H1 (cell line): Measurements from ENCODE around the gene ARHGEF5. TPM values are rescaled to one million over a fixed set of nuclear protein-coding genes. Genes with fewer than 3 reads are reported as not detected.

Experiments
- CTCF ChIA-PET: fragments of 300-600 bp; sonication (Branson Sonifier 250); formaldehyde crosslinking; loops from one replicate; lab custom pipeline; 2021; ENCODE audit not compliant: partially characterized antibody; lab: Charles Lee
- POLR2A ChIA-PET: fragments of 300-600 bp; sonication (Branson Sonifier 250); formaldehyde crosslinking; loops from one replicate; lab custom pipeline; 2021; ENCODE audit warnings: inconsistent platforms; ENCODE audit not compliant: partially characterized antibody; lab: Charles Lee
- DNase-seq, 2 experiments: peaks; one replicate each; pipeline versions ENCODE4 v3.0.0 to v3.0.0-alpha.2; 2010 to 2022; ENCODE audit warnings: low spot score in 2 of 2, low read depth in 1 of 2, mixed read lengths in 1 of 2
- FAIRE-seq: peaks from 2 replicates; lab custom pipeline; 2011; peaks lifted over from hg19 to GRCh38; lab: Jason Lieb, UNC
- H2AFZ ChIP-seq: 2 replicates; pipeline ENCODE4 v1.8.1; 2012; ENCODE audit warnings: low read length, inconsistent platforms
- H2AK5ac ChIP-seq: 2 replicates; pipeline ENCODE4 v1.6.1; 2013; ENCODE audit warnings: low read depth, low read length
- H2BK120ac ChIP-seq: replicated peaks from 2 replicates; pipeline ENCODE3; 2013; ENCODE audit warnings: low read depth, low read length, inconsistent platforms
- H2BK12ac ChIP-seq: 2 replicates; pipeline ENCODE4 v1.6.1; 2013; ENCODE audit warnings: low read depth, low read length
- H2BK15ac ChIP-seq: 2 replicates; pipeline ENCODE4 v1.6.1; 2013; ENCODE audit warnings: low read length
- H2BK20ac ChIP-seq: 2 replicates; pipeline ENCODE4 v1.6.1; 2013; ENCODE audit warnings: low read length
- H2BK5ac ChIP-seq: 2 replicates; pipeline ENCODE4 v1.6.1; 2013; ENCODE audit warnings: low read depth, low read length
- H3K14ac ChIP-seq: 2 replicates; pipeline ENCODE4 v1.6.1; 2013; ENCODE audit warnings: inconsistent platforms; ENCODE audit not compliant: insufficient read length
- H3K18ac ChIP-seq: 2 replicates; pipeline ENCODE4 v1.6.1; 2013; ENCODE audit warnings: low read length; ENCODE audit errors: extremely low read depth
- H3K23ac ChIP-seq: 2 replicates; pipeline ENCODE4 v1.6.1; 2013; ENCODE audit warnings: inconsistent platforms; ENCODE audit not compliant: insufficient read length
- H3K23me2 ChIP-seq: 2 replicates; pipeline ENCODE4 v1.6.1; 2013; ENCODE audit warnings: low read depth, low read length
- H3K27ac ChIP-seq: 2 replicates; pipeline ENCODE4 v1.6.1; 2011; ENCODE audit warnings: low read depth, low read length, inconsistent platforms
- H3K27me3 ChIP-seq, 4 experiments: replicated peaks in 1 of 4; 1 replicate in 1 of 4; 2 replicates in 3 of 4; pipeline versions ENCODE4 v1.6.1 to v1.8.1; 2011 to 2013; ENCODE audit warnings: low read length in 3 of 4, mild to moderate bottlenecking in 3 of 4, inconsistent platforms in 2 of 4, mixed read lengths in 2 of 4, moderate library complexity in 1 of 4; ENCODE audit not compliant: control insufficient read depth in 3 of 4, insufficient read depth in 3 of 4; ENCODE audit errors: extremely low read depth in 1 of 4
- H3K36me3 ChIP-seq, 4 experiments: 2 replicates each; pipeline versions ENCODE4 v1.6.1 to v1.8.1; 2011 to 2013; ENCODE audit warnings: mild to moderate bottlenecking in 4 of 4, low read length in 3 of 4, moderate library complexity in 2 of 4, control low read depth in 1 of 4, inconsistent platforms in 1 of 4; ENCODE audit not compliant: insufficient read depth in 4 of 4, control insufficient read depth in 2 of 4
- H3K4ac ChIP-seq: replicated peaks from 2 replicates; pipeline ENCODE3; 2013; ENCODE audit warnings: low read length, low read depth, mixed read lengths, inconsistent platforms; ENCODE audit not compliant: insufficient read length
- H3K4me1 ChIP-seq, 4 experiments: replicated peaks in 1 of 4; 1 replicate in 1 of 4; 2 replicates in 3 of 4; pipeline versions ENCODE4 v1.6.1 to v1.8.1; 2011 to 2013; ENCODE audit warnings: low read length in 3 of 4, inconsistent platforms in 2 of 4, mixed read lengths in 1 of 4; ENCODE audit not compliant: insufficient read depth in 4 of 4, control insufficient read depth in 3 of 4
- H3K4me2 ChIP-seq, 2 experiments: 2 replicates each; pipeline versions ENCODE4 v1.6.1 to v1.8.1; 2011 to 2013; ENCODE audit warnings: low read depth in 2 of 2, low read length in 2 of 2, control low read depth in 1 of 2, inconsistent platforms in 1 of 2, mild to moderate bottlenecking in 1 of 2; ENCODE audit not compliant: insufficient read depth in 1 of 2
- H3K4me3 ChIP-seq, 4 experiments: fragments of 200-600, 300-600 bp in 1 of 4; sonication (generic), shearing (Covaris generic), sonication (Bioruptor Twin) in 1 of 4; 2 replicates each; pipeline versions ENCODE4 v1.5.1 to v1.8.1; 2011 to 2016; ENCODE audit warnings: low read length in 4 of 4, low read depth in 3 of 4, control low read depth in 2 of 4, inconsistent platforms in 2 of 4, mild to moderate bottlenecking in 2 of 4, mixed read lengths in 1 of 4, moderate library complexity in 1 of 4; ENCODE audit not compliant: insufficient read depth in 2 of 4; ENCODE audit errors: extremely low read depth in 1 of 4
- H3K56ac ChIP-seq: replicated peaks from 2 replicates; pipeline ENCODE3; 2013; ENCODE audit warnings: low read depth, mild to moderate bottlenecking, mixed read lengths, low read length, inconsistent platforms; ENCODE audit not compliant: insufficient read length
- H3K79me1 ChIP-seq: 2 replicates; pipeline ENCODE4 v1.6.1; 2013; ENCODE audit warnings: low read depth, low read length, control low read depth
- H3K79me2 ChIP-seq, 2 experiments: 2 replicates each; pipeline versions ENCODE4 v1.6.1 to v1.8.1; 2012 to 2013; ENCODE audit warnings: low read length in 2 of 2, mild to moderate bottlenecking in 2 of 2, inconsistent platforms in 1 of 2; ENCODE audit not compliant: insufficient read depth in 2 of 2, control insufficient read depth in 1 of 2
- H3K9ac ChIP-seq, 4 experiments: replicated peaks in 1 of 4; 1 replicate in 1 of 4; 2 replicates in 3 of 4; pipeline versions ENCODE4 v1.6.1 to v1.8.1; 2011 to 2013; ENCODE audit warnings: low read depth in 3 of 4, low read length in 3 of 4, control low read depth in 2 of 4, mild to moderate bottlenecking in 2 of 4, moderate library complexity in 2 of 4, inconsistent platforms in 1 of 4; ENCODE audit errors: extremely low read depth in 1 of 4
- H3K9me3 ChIP-seq, 2 experiments: 2 replicates each; pipeline versions ENCODE4 v1.6.1 to v1.8.1; 2012 to 2013; ENCODE audit warnings: mild to moderate bottlenecking in 2 of 2, moderate library complexity in 2 of 2, control low read depth in 1 of 2, inconsistent platforms in 1 of 2, low read depth in 1 of 2, low read length in 1 of 2, mixed read lengths in 1 of 2; ENCODE audit not compliant: insufficient read depth in 2 of 2
- H4K20me1 ChIP-seq, 2 experiments: replicated peaks in 1 of 2; 2 replicates each; pipeline versions ENCODE3 to v1.8.1; 2011 to 2013; ENCODE audit warnings: inconsistent platforms in 2 of 2, low read length in 2 of 2, mild to moderate bottlenecking in 1 of 2; ENCODE audit not compliant: insufficient read depth in 2 of 2, control insufficient read depth in 1 of 2
- H4K5ac ChIP-seq: 2 replicates; pipeline ENCODE4 v1.6.1; 2013; ENCODE audit warnings: low read length, low read depth, mixed read lengths, inconsistent platforms; ENCODE audit not compliant: insufficient read length
- H4K8ac ChIP-seq: 2 replicates; pipeline ENCODE4 v1.8.0; 2013; ENCODE audit warnings: mild to moderate bottlenecking, moderate library complexity, low read length, inconsistent platforms; ENCODE audit not compliant: insufficient read depth; ENCODE audit errors: extremely low read depth
- H4K91ac ChIP-seq: replicated peaks from 2 replicates; pipeline ENCODE3; 2013; ENCODE audit warnings: low read length, mixed read lengths, inconsistent platforms; ENCODE audit not compliant: insufficient read length
- ATF3 ChIP-seq: IDR thresholded peaks from 2 replicates; pipeline ENCODE4 v1.6.1; 2011; ENCODE audit warnings: low read depth, mild to moderate bottlenecking, low read length; ENCODE audit not compliant: insufficient read depth
- CREB1 ChIP-seq: IDR thresholded peaks from 2 replicates; pipeline ENCODE4 v1.6.1; 2012; ENCODE audit warnings: inconsistent platforms
- EZH2 ChIP-seq: fragments of 200-600 bp; sonication (generic); IDR thresholded peaks from 2 replicates; pipeline ENCODE4 v1.7.1; 2012; ENCODE audit warnings: low read depth, mild to moderate bottlenecking, moderate library complexity, low read length, inconsistent platforms; ENCODE audit not compliant: severe bottlenecking
- YY1 ChIP-seq: IDR thresholded peaks from 2 replicates; pipeline ENCODE4 v1.6.1; 2011; ENCODE audit warnings: low read depth, mild to moderate bottlenecking, low read length
- WGBS, 2 experiments: shearing (Covaris generic) in 1 of 2; methylation state at CpG; one replicate each; pipeline versions ENCODE4 v1.1.6 to v1.1.7; 2013 to 2015; ENCODE audit warnings: low lambda C conversion rate in 2 of 2, mixed read lengths in 2 of 2, inconsistent platforms in 1 of 2, low coverage in 1 of 2, missing lambda C conversion rate in 1 of 2; ENCODE audit not compliant: insufficient replicate concordance in 2 of 2, insufficient coverage in 1 of 2, insufficient read length in 1 of 2; ENCODE audit errors: extremely low coverage in 1 of 2, missing lambda C conversion rate in 1 of 2; 5-methylcytosine and 5-hydroxymethylcytosine counted together
- polyA plus RNA-seq, 7 experiments: library from polyadenylated mRNA; depleted of rRNA in 3 of 7; stranded (reverse) in 5 of 7; unstranded in 2 of 7; fragments of >200 nt in 5 of 7; fragments of 200-250 nt in 2 of 7; gene quantifications; 1 replicate in 5 of 7; 2 replicates in 1 of 7; 4 replicates in 1 of 7; pipeline versions ENCODE4 v1.2.1 to v1.2.3, GENCODE V29; 2011 to 2013; ENCODE audit warnings: missing spikeins in 2 of 7, mixed read lengths in 2 of 7
- total RNA-seq: library from RNA; stranded (reverse); fragmentation: NEBNext Ultra II Directional; extraction: Animal tissue kit (Norgen Biotek cat#: 25700); gene quantifications from 2 replicates; pipeline ENCODE4 v1.2.1, GENCODE V29; 2021

The ARHGEF5 gene
- total and polyA plus RNA-seq, 2 of the 8 experiments (the other 6 are each of a cell fraction or from before 2014, with no cell fraction given), result 12.8 to 34.6 TPM

- H4K5ac ChIP-seq, result no peak overlapping the region
- no peak for FAIRE-seq
- no peak for TF ChIP-seq EZH2
- TF ChIP-seq CREB1, result no peak
- TF ChIP-seq YY1, result no peak
- no peak for TF ChIP-seq ATF3
Measured at GRCh38 chr7:144403102-144403501, 47.9 kb downstream of the ARHGEF5 start.

More at GRCh38 chr7:144403102-144403501, 47.9 kb downstream of the ARHGEF5 start:
- no peaks in the 10 kb centered on the region for H3K27me3 ChIP-seq
- H3K56ac ChIP-seq, result no peak overlapping the region
- no peaks in the 10 kb centered on the region for H3K79me2 ChIP-seq
- H2BK15ac ChIP-seq, result no peak overlapping the region
- no peak overlapping the region for H3K18ac ChIP-seq
- H3K4me2 ChIP-seq, result no peak overlapping the region
- H3K27ac ChIP-seq, result no peak overlapping the region
- ChIA-PET POLR2A (interaction anchor here (1.4 kb wide), 1 partner anchor 12 kb away, joined by 3 read pairs; no protein-coding TSS in a partner anchor), CTCF (interaction anchor here (1.4 to 2.4 kb wide), 3 partner anchors 11 to 34 kb away, joined by 3 to 16 read pairs (median 9); no protein-coding TSS in a partner anchor)
- no peak overlapping the region for H2BK120ac ChIP-seq
- H4K91ac ChIP-seq, result no peak overlapping the region
- peak in 1 of 2 experiments; percentile 27 for DNase-seq
- no peak overlapping the region for H2AK5ac ChIP-seq
- H3K9me3 ChIP-seq, result no peaks in the 10 kb centered on the region
- H3K9ac ChIP-seq, result no peak overlapping the region
- no peak overlapping the region for H2BK12ac ChIP-seq
- H2AFZ ChIP-seq, result no peak overlapping the region
- no peaks in the 10 kb centered on the region for H3K36me3 ChIP-seq
- H2BK20ac ChIP-seq, result no peak overlapping the region
- no peak overlapping the region for H4K8ac ChIP-seq
- H3K4ac ChIP-seq, result no peak overlapping the region
- no peaks in the 10 kb centered on the region for H4K20me1 ChIP-seq
- no peak overlapping the region for H3K4me3 ChIP-seq
- H3K79me1 ChIP-seq, result no peaks in the 10 kb centered on the region
- 86% methylated on average over 5 of the region's 11 CpGs; no CpG with 5 or more reads in 1 of the 2 experiments for WGBS, 2 experiments
- no peaks in the 10 kb centered on the region for H3K23me2 ChIP-seq
- peaks cover 0 to 6% (median 3%) of the 10 kb centered on the region in 4 experiments; a peak in 4 of 7 replicates for H3K4me1 ChIP-seq
- no peak overlapping the region for H2BK5ac ChIP-seq
- no peak overlapping the region for H3K23ac ChIP-seq
- H3K14ac ChIP-seq, result no peak overlapping the region
